T-cell (primary cell): ENCODE measurements around the gene GRM5. TPM values are rescaled to one million over a fixed set of nuclear protein-coding genes. Genes with fewer than 3 reads are reported as not detected.
"Not testable (repeated sequence)": the region's sequence is repeated elsewhere in the genome, so short reads cannot be mapped to it uniquely, and the experiment has no call there.

Source experiments
- ATAC-seq, 4 experiments: fragments of 200-7000 bp in 3 of 4; fragments of 150-1000 bp in 1 of 4; cut with Tn5 transposase; replicated peaks in 1 of 4; 1 replicate in 3 of 4; 2 replicates in 1 of 4; pipeline ENCODE4 v1.10.0; 2021; ENCODE audit warnings: moderate library complexity in 3 of 4, mild to moderate bottlenecking in 2 of 4, moderate number of reproducible peaks in 1 of 4
- CTCF ChIA-PET, 2 donors: fragments of 300-600 bp; sonication (Branson Sonifier 250); formaldehyde crosslinking; loops; one replicate each; lab custom pipeline; 2022; ENCODE audit warnings: antibody characterized with exemption in 2 of 2; lab: Charles Lee
- POLR2A ChIA-PET, 2 donors: fragments of 300-600 bp; sonication (Branson Sonifier 250); formaldehyde crosslinking; loops; one replicate each; lab custom pipeline; 2022; ENCODE audit warnings: antibody characterized with exemption in 2 of 2; lab: Charles Lee
- DNase-seq, 35 experiments: peaks; one replicate each; pipeline versions ENCODE4 v3.0.0 to v3.0.0-alpha.2; 2013 to 2023
- H3K27ac ChIP-seq: one replicate; pipeline ENCODE4 v1.5.1; 2013; ENCODE audit warnings: low read length
- H3K27me3 ChIP-seq, 2 experiments: replicated peaks in 1 of 2; 1 replicate in 1 of 2; 2 replicates in 1 of 2; pipeline versions ENCODE4 v1.6.1 to v1.7.0; 2013; ENCODE audit warnings: low read length in 1 of 2, mixed read lengths in 1 of 2; ENCODE audit not compliant: control insufficient read depth in 2 of 2, insufficient read depth in 2 of 2; ENCODE audit errors: extremely low read depth in 1 of 2
- H3K36me3 ChIP-seq, 2 donors: 1 replicate in 1 of 2; 2 replicates in 1 of 2; pipeline versions ENCODE4 v1.6.1 to v1.7.0; 2013; ENCODE audit warnings: low read length in 1 of 2; ENCODE audit not compliant: control insufficient read depth in 2 of 2, insufficient read depth in 1 of 2; ENCODE audit errors: extremely low read depth in 1 of 2
- H3K4me1 ChIP-seq, 2 experiments: 1 replicate in 1 of 2; 2 replicates in 1 of 2; pipeline versions ENCODE4 v1.6.1 to v1.7.0; 2013; ENCODE audit warnings: low read length in 2 of 2, mixed read lengths in 1 of 2; ENCODE audit not compliant: insufficient read depth in 2 of 2, control insufficient read depth in 1 of 2; ENCODE audit errors: extremely low read depth in 1 of 2
- H3K4me3 ChIP-seq, 2 donors: 1 replicate in 1 of 2; 2 replicates in 1 of 2; pipeline versions ENCODE4 v1.5.1 to v1.7.0; 2013; ENCODE audit warnings: mild to moderate bottlenecking in 2 of 2, low read length in 1 of 2, moderate library complexity in 1 of 2; ENCODE audit not compliant: control insufficient read depth in 1 of 2; ENCODE audit errors: extremely low read depth in 1 of 2
- H3K9me3 ChIP-seq: 2 replicates; pipeline ENCODE4 v1.7.0; 2013
- H3K27ac Mint-ChIP-seq, 2 donors: one replicate each; pipeline ENCODE4 v1.8.0; 2020 to 2021; ENCODE audit warnings: mild to moderate bottlenecking in 2 of 2, mixed read lengths in 2 of 2
- H3K27me3 Mint-ChIP-seq, 2 donors: one replicate each; pipeline ENCODE4 v1.8.0; 2021 to 2022; ENCODE audit warnings: mixed read lengths in 2 of 2
- H3K36me3 Mint-ChIP-seq: one replicate; pipeline ENCODE4 v1.8.0; 2021; ENCODE audit warnings: mixed read lengths
- H3K4me1 Mint-ChIP-seq, 3 donors: one replicate each; pipeline ENCODE4 v1.8.0; 2020 to 2022; ENCODE audit warnings: mixed read lengths in 3 of 3, mild to moderate bottlenecking in 1 of 3
- H3K4me3 Mint-ChIP-seq, 3 donors: one replicate each; pipeline ENCODE4 v1.8.0; 2020 to 2022; ENCODE audit warnings: mild to moderate bottlenecking in 3 of 3, mixed read lengths in 3 of 3, moderate library complexity in 3 of 3
- H3K9me3 Mint-ChIP-seq, 3 donors: one replicate each; pipeline ENCODE4 v1.8.0; 2020 to 2022; ENCODE audit warnings: mixed read lengths in 3 of 3
- WGBS: methylation state at CpG from one replicate; pipeline ENCODE4 v1.1.5; 2013; ENCODE audit warnings: missing lambda C conversion rate; ENCODE audit not compliant: insufficient coverage; 5-methylcytosine and 5-hydroxymethylcytosine counted together
- total RNA-seq, 35 experiments: library from RNA in 6 of 35; stranded (reverse) in 6 of 35; fragments of 120-200 nt in 1 of 35; gene quantifications; one replicate each; pipeline versions ENCODE4 v1.2.1 to v1.2.4 and lab custom pipeline; 2013 to 2026

GRM5 gene
- total RNA-seq, 5 donors from 2014 or later (not counting 1 experiment from before 2014, with no cell fraction given) = not detected

DNA sequence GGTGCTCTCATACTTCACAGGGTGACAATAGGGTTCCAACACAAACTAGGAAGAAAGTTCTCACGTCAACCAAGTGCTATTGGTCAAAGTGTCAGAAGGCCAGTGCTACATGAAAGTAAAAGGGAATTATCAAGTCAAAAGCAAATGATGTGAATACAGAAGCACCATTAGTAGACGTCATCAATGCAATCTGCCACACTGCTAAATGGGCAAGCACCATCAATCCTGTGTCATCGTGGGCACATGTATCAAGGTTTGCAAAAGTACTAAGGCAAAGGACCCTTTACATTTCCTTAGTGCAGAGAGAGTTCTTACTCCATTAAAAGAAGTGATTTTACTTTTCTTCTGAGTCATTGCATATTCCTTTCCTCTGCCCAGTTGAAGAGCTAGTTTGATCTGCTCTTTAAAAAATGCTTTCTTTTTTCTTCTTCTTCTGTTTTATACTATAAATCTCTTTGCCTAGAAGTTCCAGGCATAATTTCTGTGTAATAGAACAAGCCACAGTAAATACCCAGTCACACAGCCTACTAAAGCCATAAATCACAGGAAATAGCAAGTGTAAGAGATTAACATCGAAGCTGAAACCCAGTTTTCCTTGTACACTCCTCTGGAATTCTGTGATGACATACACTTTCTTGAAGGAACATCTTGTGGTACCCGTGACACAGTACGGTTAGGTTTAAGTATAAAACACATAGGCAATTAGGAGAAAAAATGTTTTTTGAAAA lies 21.8 kb downstream of the GRM5 start:
- H3K27ac ChIP-seq, H3K27me3 ChIP-seq, H3K4me1 ChIP-seq, H3K4me1 Mint-ChIP-seq, H3K9me3 ChIP-seq, H3K9me3 Mint-ChIP-seq, H3K27me3 Mint-ChIP-seq, H3K36me3 ChIP-seq, H3K4me3 ChIP-seq, DNase-seq, ATAC-seq, H3K27ac Mint-ChIP-seq, CTCF ChIA-PET, H3K4me3 Mint-ChIP-seq, POLR2A ChIA-PET, H3K36me3 Mint-ChIP-seq: not testable (repeated sequence)
- WGBS = 62% methylated on average over 2 of the region's 6 CpGs

DNA sequence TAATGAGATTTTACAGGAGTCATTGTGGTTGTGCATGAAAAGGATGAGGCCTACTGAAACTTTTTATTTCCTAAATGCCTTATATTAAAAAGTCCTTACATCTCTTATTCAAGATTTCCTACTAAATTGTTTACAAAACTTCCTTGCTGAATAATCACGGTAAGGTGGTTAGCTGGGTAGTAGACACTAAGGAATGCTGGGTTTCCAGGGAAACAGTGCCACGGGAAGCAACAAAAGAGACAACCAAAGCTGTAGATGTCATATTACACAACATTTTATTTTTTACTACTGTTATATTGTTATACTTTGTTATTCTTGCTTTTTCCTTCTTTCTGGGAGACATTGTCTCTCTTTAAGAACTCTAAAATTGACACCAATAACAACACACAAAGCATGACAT lies 36.1 kb downstream of the GRM5 start:
- ATAC-seq, H3K4me1 ChIP-seq, DNase-seq, H3K27ac Mint-ChIP-seq, H3K36me3 Mint-ChIP-seq, H3K4me3 ChIP-seq, H3K4me3 Mint-ChIP-seq, POLR2A ChIA-PET, CTCF ChIA-PET, H3K9me3 Mint-ChIP-seq, H3K9me3 ChIP-seq, H3K4me1 Mint-ChIP-seq, H3K27ac ChIP-seq, H3K36me3 ChIP-seq, H3K27me3 Mint-ChIP-seq, H3K27me3 ChIP-seq: not testable (repeated sequence)
- WGBS = no CpG with 5 or more reads among the region's 2 CpGs

DNA sequence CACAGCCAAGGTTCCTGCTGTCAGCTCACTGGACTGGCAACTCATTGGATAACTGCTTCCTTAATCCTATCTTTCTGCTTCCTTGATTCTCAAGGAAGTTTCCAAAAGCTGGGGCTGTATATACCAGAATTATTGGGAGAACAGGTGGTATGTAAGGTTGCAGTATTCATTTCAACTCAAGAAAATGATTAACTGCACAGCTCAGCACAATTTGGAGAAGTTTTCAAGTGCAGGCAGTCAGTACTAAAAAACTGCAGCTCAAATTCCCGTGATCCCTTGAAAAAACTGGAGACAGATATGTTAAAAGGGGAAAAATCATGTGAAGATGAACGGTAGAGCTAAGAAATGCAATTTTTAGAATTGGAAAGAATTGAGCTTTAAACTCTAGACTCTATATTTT lies 44.4 kb downstream of the GRM5 start:
- Histone ChIP-seq H3K4me1 (no peaks in the 10 kb centered on the region), H3K27ac (no peak overlapping the region), H3K36me3 (no peaks in the 10 kb centered on the region), H3K27me3 (no peaks in the 10 kb centered on the region), H3K9me3 (no peaks in the 10 kb centered on the region), H3K4me3 (no peak overlapping the region)
- Mint-ChIP-seq H3K4me1 (peaks cover 0 to 12% (median 0%) of the 10 kb centered on the region in 3 donors), H3K4me3 (no peak overlapping the region), H3K27me3 (no peaks in the 10 kb centered on the region), H3K27ac (no peak overlapping the region), H3K9me3 (peaks cover 0 to 4% (median 0%) of the 10 kb centered on the region in 3 donors), H3K36me3 (no peaks in the 10 kb centered on the region)
- ChIA-PET CTCF (no interaction called here), POLR2A (no interaction called here)
- no peak for DNase-seq
- ATAC-seq = no peak
- WGBS = 63% methylated on average over 1 of the region's 2 CpGs

- H3K36me3 Mint-ChIP-seq, ATAC-seq, H3K27me3 Mint-ChIP-seq, H3K27ac Mint-ChIP-seq, DNase-seq, H3K4me3 Mint-ChIP-seq, CTCF ChIA-PET, POLR2A ChIA-PET, H3K9me3 Mint-ChIP-seq, H3K4me1 ChIP-seq, H3K27me3 ChIP-seq, H3K27ac ChIP-seq, H3K9me3 ChIP-seq, H3K36me3 ChIP-seq, H3K4me3 ChIP-seq: not testable (repeated sequence)
- peaks cover 0 to 12% (median 0%) of the 10 kb centered on the region in 3 donors for H3K4me1 Mint-ChIP-seq
Observed at GRCh38 chr11:89019827-89020547, 45.8 kb downstream of the GRM5 start.

DNA sequence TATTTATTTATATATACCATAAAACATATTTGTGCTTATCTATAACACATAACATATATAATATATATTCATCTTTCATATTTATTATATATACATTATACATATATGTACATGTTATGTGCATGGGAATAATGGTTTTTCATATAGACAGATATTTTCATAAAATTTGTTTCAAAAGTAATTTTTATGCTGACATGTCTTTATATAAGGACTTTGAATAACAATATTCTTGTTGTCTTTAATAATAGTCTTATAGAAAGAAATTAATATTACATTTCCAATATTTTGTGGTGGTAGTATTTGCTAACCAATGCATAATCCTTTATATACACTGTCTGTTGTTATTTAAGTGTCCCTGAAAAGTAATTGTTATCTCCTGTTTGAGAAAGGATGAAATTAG lies 49.6 kb downstream of the GRM5 start:
- no peaks in the 10 kb centered on the region for H3K36me3 Mint-ChIP-seq
- no peak for DNase-seq
- no peaks in the 10 kb centered on the region for H3K36me3 ChIP-seq
- no peak overlapping the region for H3K27ac Mint-ChIP-seq
- no peaks in the 10 kb centered on the region for H3K27me3 ChIP-seq
- no peaks in the 10 kb centered on the region for H3K9me3 ChIP-seq
- POLR2A ChIA-PET = no interaction called here
- no peak overlapping the region for H3K27ac ChIP-seq
- CTCF ChIA-PET = no interaction called here
- H3K9me3 Mint-ChIP-seq = no peaks in the 10 kb centered on the region
- H3K4me1 ChIP-seq = no peaks in the 10 kb centered on the region
- no peak for ATAC-seq
- peaks cover 0 to 3% (median 0%) of the 10 kb centered on the region in 3 donors for H3K4me1 Mint-ChIP-seq
- H3K4me3 Mint-ChIP-seq = no peak overlapping the region
- no peaks in the 10 kb centered on the region for H3K27me3 Mint-ChIP-seq
- H3K4me3 ChIP-seq = no peak overlapping the region

DNA sequence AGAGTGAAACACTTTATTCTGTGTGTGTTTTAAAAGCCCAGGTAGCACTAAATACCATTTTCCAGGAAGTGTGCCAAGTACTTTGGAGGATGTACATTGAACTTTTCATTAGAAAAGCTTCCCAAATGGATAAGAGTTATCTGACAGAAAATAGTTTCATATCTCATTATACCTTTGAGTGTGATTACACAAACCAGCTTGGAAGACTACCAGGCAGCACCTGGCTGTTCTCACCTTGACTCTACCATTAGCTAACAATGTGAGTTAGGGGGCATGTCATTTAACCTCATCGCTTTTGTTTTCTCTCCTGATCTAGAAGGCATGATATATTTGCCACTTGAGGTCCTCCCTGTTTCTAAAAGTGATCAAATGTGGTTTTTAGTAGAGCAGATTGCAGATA lies 50.2 kb downstream of the GRM5 start:
- whole genome bisulfite sequencing = no CpG with 5 or more reads among the region's 1 CpG
- H3K36me3 Mint-ChIP-seq = no peaks in the 10 kb centered on the region
- H3K4me3 Mint-ChIP-seq = no peak overlapping the region
- ChIA-PET POLR2A (no interaction called here), CTCF (no interaction called here)
- Histone ChIP-seq H3K27me3 (no peaks in the 10 kb centered on the region), H3K36me3 (no peaks in the 10 kb centered on the region), H3K9me3 (no peaks in the 10 kb centered on the region), H3K27ac (no peak overlapping the region), H3K4me3 (no peak overlapping the region), H3K4me1 (no peaks in the 10 kb centered on the region)
- DNase-seq (no peak), ATAC-seq (no peak)
- no peaks in the 10 kb centered on the region for H3K4me1 Mint-ChIP-seq
- no peak overlapping the region for H3K27ac Mint-ChIP-seq
- H3K9me3 Mint-ChIP-seq = no peaks in the 10 kb centered on the region
- no peaks in the 10 kb centered on the region for H3K27me3 Mint-ChIP-seq
